GM18519 (cell line): ENCODE data around the gene GADD45G.

Experiments
- ATAC-seq: cut with Tn5 transposase; IDR thresholded peaks from one replicate; pipeline ENCODE4 v1.9.1; 2021; ENCODE audit warnings: mild to moderate bottlenecking, moderate library complexity; ENCODE audit not compliant: unreplicated experiment, low FRiP score

Gene GADD45G

GRCh38 chr9:89606624-89607311, 2.0 kb downstream of the GADD45G start:
- ATAC-seq = no peak

GRCh38 chr9:89608641-89609335, 4.0 kb downstream of the GADD45G start:
- ATAC-seq = no peak

GRCh38 chr9:89609426-89610006, 4.7 kb downstream of the GADD45G start:
- ATAC-seq = no peak

- no peak for ATAC-seq
Measured at GRCh38 chr9:89610391-89610925, 5.6 kb downstream of the GADD45G start.

GRCh38 chr9:89611425-89611824, 6.6 kb downstream of the GADD45G start:
- no peak for ATAC-seq

- no peak for ATAC-seq
Measured at GRCh38 chr9:89612566-89613278, 7.9 kb downstream of the GADD45G start.

GRCh38 chr9:89613912-89614892, 9.4 kb downstream of the GADD45G start:
- ATAC-seq = no peak

GRCh38 chr9:89615661-89616060, 10.8 kb downstream of the GADD45G start:
- no peak for ATAC-seq

- ATAC-seq = no peak
Measured at GRCh38 chr9:89616411-89616810, 11.6 kb downstream of the GADD45G start.

GRCh38 chr9:89617978-89618377, 13.2 kb downstream of the GADD45G start:
- no peak for ATAC-seq

- no peak for ATAC-seq
Measured at GRCh38 chr9:89619019-89619418, 14.2 kb downstream of the GADD45G start.

- ATAC-seq = no peak
Measured at GRCh38 chr9:89619424-89620138, 14.8 kb downstream of the GADD45G start.

GRCh38 chr9:89621031-89621430, 16.2 kb downstream of the GADD45G start:
- no peak for ATAC-seq

GRCh38 chr9:89621676-89622075, 16.9 kb downstream of the GADD45G start:
- ATAC-seq = no peak

GRCh38 chr9:89622933-89623861, 18.4 kb downstream of the GADD45G start:
- ATAC-seq = no peak

GRCh38 chr9:89623925-89624420, 19.2 kb downstream of the GADD45G start:
- no peak for ATAC-seq

GRCh38 chr9:89625721-89626687, 21.2 kb downstream of the GADD45G start:
- ATAC-seq = no peak
